Ovary (tissue), 9 donors: ENCODE results near the gene TRIM44. TPM values are rescaled to one million over a fixed set of nuclear protein-coding genes. Genes with fewer than 3 reads are reported as not detected.
"Not testable (repeated sequence)": the region's sequence is repeated elsewhere in the genome, so short reads cannot be mapped to it uniquely, and the experiment has no call there.

Experiments used
- DNase-seq, 5 donors: peaks; one replicate each; pipeline ENCODE4 v3.0.0-alpha.2; 2019 to 2020
- H3K27ac ChIP-seq, 2 donors: fragments of 200-600 bp; one replicate each; pipeline versions ENCODE4 v1.5.1 to v1.8.0; 2019 to 2022
- H3K27me3 ChIP-seq: fragments of 200-600 bp; one replicate; pipeline ENCODE4 v1.8.0; 2022
- H3K36me3 ChIP-seq: fragments of 200-600 bp; sonication (generic); one replicate; pipeline ENCODE4 v1.5.1; 2019
- H3K4me1 ChIP-seq: one replicate; pipeline ENCODE4 v1.8.1; 2013; ENCODE audit warnings: mild to moderate bottlenecking, moderate library complexity; ENCODE audit not compliant: insufficient read depth
- H3K4me3 ChIP-seq: fragments of 200-600 bp; sonication (generic); one replicate; pipeline ENCODE4 v1.5.1; 2017
- H3K9me3 ChIP-seq, 2 donors: fragments of 200-600 bp in 1 of 2; sonication (generic) in 1 of 2; one replicate each; pipeline versions ENCODE4 v1.5.1 to v1.8.1; 2013 to 2019; ENCODE audit warnings: mild to moderate bottlenecking in 1 of 2, moderate library complexity in 1 of 2
- EP300 ChIP-seq: sonication (generic); formaldehyde crosslinking; IDR thresholded peaks from one replicate; pipeline ENCODE4 v1.6.1; 2017; ENCODE audit warnings: antibody characterized with exemption
- POLR2A ChIP-seq: fragments of 450-650 bp; IDR thresholded peaks from one replicate; pipeline ENCODE4 v1.6.1; 2017; ENCODE audit warnings: antibody characterized with exemption, mild to moderate bottlenecking, moderate library complexity
- WGBS, 3 donors: extraction: QIAGEN DNeasy Blood & Tissue Kit in 1 of 3; methylation state at CpG; one replicate each; pipeline versions ENCODE4 v1.1.5 to v1.1.7; 2013 to 2017; 5-methylcytosine and 5-hydroxymethylcytosine counted together
- intact Hi-C, 4 donors: fragments of 100-400 bp; cut with DNase I; formaldehyde crosslinking; loops; one replicate each; pipeline versions ENCODE4 v1.11.0 to v1.15.1; 2022 to 2023
- polyA plus RNA-seq, 2 donors: library from polyadenylated mRNA; stranded (reverse); fragments of 200-250 nt in 1 of 2; fragments of 350-450 nt in 1 of 2; fragmentation: Illumina TruSeq in 1 of 2; extraction: RNeasy Lipid Tissue Mini Kit (QIAGEN cat#74804) in 1 of 2; gene quantifications; one replicate each; pipeline ENCODE4 v1.2.3, GENCODE V29; 2013 to 2014
- total RNA-seq, 7 donors: library from RNA; depleted of rRNA in 2 of 7; stranded (reverse); fragments of >200 nt in 2 of 7; fragmentation: NEBNext Ultra II Directional in 3 of 7; extraction: Animal tissue kit (Norgen Biotek cat#: 25700) in 3 of 7; gene quantifications; one replicate each; pipeline versions ENCODE4 v1.1.0 to v1.2.4, GENCODE V29; 2016 to 2023
- TF ChIP-seq, protein P1 (sequence below), 3 donors: fragments of 450-650 bp in 2 of 3; fragments of 200-600 bp in 1 of 3; IDR thresholded peaks; one replicate each; pipeline versions ENCODE4 v1.5.1 to v1.8.0; 2016 to 2022; ENCODE audit warnings: antibody characterized with exemption in 3 of 3, mild to moderate bottlenecking in 1 of 3
- donor health status: DM: no; HTN: no; CAD: no; lungs with moderate emphysema.
- donor health status: DM: no; HTN: no; CAD: no.
- donor health status: Bipolar disorder and iron deficiency.
- donor health status: DM: yes; HTN: yes; CAD: no.
- donor health status: DM: no; HTN: no; CAD: no.
- donor health status: DM: yes; HTN: yes; CAD: no.

The TRIM44 gene
- total and polyA plus RNA-seq, 9 donors, result 9.9 to 54.6 (median 45.7) TPM

DNA sequence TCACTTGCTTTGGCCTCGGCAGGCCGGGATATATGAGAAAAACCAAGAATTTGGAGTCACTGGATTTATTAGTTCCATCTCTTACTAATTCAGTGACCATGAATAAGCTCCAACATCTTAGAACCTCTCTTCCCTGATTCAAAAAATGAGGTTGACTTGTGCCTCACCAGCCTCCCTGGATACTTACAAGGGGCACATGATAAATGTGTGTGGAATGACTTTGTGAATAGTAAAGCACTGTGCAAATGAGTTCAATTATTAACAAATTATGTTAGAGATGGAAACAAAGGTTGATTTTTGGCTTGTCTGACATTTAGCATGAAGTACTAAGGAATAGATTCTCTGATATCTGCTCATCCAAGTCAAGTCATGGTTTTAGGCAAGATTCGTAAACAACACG, 104.1 kb downstream of the TRIM44 start:
- H3K27ac ChIP-seq, result no peak overlapping the region
- H3K9me3 ChIP-seq, result no peaks in the 10 kb centered on the region
- no peak overlapping the region for H3K4me3 ChIP-seq
- H3K36me3 ChIP-seq, result no peaks in the 10 kb centered on the region
- no peak for DNase-seq
- no peak for TF ChIP-seq POLR2A
- TF ChIP-seq, protein P1, sequence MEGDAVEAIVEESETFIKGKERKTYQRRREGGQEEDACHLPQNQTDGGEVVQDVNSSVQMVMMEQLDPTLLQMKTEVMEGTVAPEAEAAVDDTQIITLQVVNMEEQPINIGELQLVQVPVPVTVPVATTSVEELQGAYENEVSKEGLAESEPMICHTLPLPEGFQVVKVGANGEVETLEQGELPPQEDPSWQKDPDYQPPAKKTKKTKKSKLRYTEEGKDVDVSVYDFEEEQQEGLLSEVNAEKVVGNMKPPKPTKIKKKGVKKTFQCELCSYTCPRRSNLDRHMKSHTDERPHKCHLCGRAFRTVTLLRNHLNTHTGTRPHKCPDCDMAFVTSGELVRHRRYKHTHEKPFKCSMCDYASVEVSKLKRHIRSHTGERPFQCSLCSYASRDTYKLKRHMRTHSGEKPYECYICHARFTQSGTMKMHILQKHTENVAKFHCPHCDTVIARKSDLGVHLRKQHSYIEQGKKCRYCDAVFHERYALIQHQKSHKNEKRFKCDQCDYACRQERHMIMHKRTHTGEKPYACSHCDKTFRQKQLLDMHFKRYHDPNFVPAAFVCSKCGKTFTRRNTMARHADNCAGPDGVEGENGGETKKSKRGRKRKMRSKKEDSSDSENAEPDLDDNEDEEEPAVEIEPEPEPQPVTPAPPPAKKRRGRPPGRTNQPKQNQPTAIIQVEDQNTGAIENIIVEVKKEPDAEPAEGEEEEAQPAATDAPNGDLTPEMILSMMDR (IDR thresholded peaks at IDR 0.05), result no peak
- TF ChIP-seq EP300, result no peak
- intact Hi-C loops, result no loop called here
- H3K4me1 ChIP-seq, result peaks cover 8% of the 10 kb centered on the region
- H3K27me3 ChIP-seq, result no peaks in the 10 kb centered on the region
- 91 to 92% (median 91%) methylated on average over 4 of the region's 4 CpGs for WGBS, 3 donors

DNA sequence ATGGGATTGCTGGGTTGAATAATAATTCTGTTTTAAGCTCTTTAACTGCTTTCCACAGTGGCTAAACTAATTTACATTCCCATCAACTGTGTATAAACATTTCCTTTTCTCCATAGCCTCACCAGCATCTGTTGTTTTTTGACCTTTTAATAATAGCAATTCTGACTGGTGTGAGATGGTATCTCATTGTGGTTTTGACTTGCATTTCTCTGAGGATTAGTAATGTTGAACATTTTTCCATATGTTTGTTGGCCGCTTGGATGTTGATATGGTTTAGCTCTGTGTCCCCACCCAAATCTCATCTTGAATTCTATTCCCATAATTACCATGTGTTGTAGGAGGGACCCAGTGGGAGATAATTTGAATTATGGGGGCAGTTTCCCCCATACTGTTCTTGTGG, 107.8 kb downstream of the TRIM44 start:
- DNase-seq, H3K27ac ChIP-seq, intact Hi-C loops, H3K4me3 ChIP-seq, H3K27me3 ChIP-seq, H3K9me3 ChIP-seq, H3K4me1 ChIP-seq, H3K36me3 ChIP-seq: not testable (repeated sequence)
- WGBS, 3 donors, result 84 to 95% (median 89%) methylated on average over 1 of the region's 1 CpG

DNA sequence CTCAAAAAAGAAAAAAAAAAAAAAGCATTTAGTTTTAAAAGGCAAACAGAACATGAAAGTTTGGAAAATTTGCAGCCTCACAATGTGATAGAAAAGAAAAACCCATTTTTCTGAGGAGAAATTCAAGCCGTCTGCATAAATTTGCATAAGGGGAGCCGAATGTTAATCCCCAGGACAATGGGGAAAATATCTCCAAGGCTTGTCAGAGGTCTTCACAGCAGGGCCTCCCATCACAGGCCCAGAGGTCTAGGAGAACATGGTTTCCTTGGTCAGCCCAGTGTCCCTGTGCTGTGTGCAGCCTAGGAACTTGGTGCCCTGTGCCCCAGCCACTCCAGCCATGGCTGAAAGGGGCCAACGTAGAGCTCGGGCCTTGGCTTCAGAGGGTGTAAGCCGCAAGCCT, 109.1 kb downstream of the TRIM44 start:
- TF ChIP-seq, protein P1 (IDR thresholded peaks at IDR 0.05), result no peak
- no peak for TF ChIP-seq EP300
- no peak for TF ChIP-seq POLR2A
- no peak overlapping the region for H3K4me3 ChIP-seq
- H3K27ac ChIP-seq, result no peak overlapping the region
- no peaks in the 10 kb centered on the region for H3K36me3 ChIP-seq
- H3K9me3 ChIP-seq, result no peaks in the 10 kb centered on the region
- H3K4me1 ChIP-seq, result peaks cover 1% of the 10 kb centered on the region
- WGBS, 3 donors, result 96 to 100% (median 99%) methylated on average over 5 of the region's 5 CpGs
- DNase-seq, result no peak
- intact Hi-C loops, result no loop called here
- H3K27me3 ChIP-seq, result no peaks in the 10 kb centered on the region

DNA sequence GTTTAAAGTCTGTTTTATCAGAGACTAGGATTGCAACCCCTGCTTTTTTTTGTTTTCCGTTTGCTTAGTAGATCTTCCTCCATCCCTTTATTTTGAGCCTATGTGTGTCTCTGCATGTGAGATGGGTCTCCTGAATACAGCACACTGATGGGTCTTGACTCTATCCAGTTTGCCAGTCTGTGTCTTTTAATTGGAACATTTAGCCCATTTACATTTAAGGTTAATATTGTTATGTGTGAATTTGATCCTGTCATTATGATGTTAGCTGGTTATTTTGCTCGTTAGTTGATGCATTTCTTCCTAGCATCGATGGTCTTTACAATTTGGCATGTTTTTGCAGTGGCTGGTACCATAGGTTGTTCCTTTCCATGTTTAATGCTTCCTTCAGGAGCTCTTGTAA, 114.7 kb downstream of the TRIM44 start:
- not testable (repeated sequence) for H3K4me3 ChIP-seq, DNase-seq, H3K27ac ChIP-seq, H3K9me3 ChIP-seq, H3K36me3 ChIP-seq, H3K4me1 ChIP-seq, H3K27me3 ChIP-seq
- intact Hi-C loops, result loop anchor here in 1 of 4 donors (5.0 kb wide), 1 partner anchor 850 kb away; no protein-coding TSS in a partner anchor
- 90 to 96% (median 93%) methylated on average over 3 of the region's 3 CpGs for WGBS, 3 donors

DNA sequence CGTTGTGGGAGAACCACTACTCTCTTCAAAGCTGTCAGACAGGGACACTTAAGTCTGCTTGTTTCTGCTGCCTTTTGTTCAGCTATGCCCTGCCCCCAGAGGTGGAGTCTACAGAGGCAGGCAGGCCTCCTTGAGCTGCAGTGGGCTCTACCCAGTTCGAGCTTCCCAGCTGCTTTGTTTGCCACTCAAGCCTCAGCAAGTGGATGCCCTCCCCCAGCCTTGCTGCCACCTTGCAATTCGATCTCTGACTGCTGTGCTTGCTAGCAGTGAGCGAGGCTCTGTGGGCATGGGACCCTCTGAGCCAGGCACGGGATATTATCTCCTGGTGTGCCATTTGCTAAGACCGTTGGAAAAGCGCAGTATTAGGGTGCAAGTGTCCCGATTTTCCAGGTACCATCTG, 116.4 kb downstream of the TRIM44 start:
- H3K27ac ChIP-seq, H3K4me1 ChIP-seq, DNase-seq, H3K4me3 ChIP-seq, H3K9me3 ChIP-seq, H3K36me3 ChIP-seq, H3K27me3 ChIP-seq: not testable (repeated sequence)
- intact Hi-C loops, result loop anchor here in 1 of 4 donors (5.0 kb wide), 1 partner anchor 848 kb away; no protein-coding TSS in a partner anchor
- 95 to 98% (median 95%) methylated on average over 8 of the region's 8 CpGs for WGBS, 3 donors

DNA sequence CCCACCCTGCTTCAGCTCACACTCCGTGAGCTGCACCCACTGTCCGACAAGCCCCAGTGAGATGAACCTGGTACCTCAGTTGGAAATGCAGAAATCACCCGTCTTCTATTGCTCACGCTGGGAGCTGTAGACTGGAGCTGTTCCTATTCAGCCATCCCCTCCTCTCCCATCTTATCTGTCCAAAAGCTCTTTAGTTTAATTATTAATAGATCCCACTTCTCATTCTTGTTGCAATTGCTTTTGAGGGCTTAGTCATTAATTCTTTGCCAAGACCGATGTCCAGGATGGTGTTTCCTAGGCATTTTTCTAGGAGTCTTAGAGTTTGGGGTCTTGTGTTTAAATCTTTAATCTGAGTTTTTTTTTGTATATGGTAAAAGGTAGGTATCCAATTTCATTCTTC, 116.8 kb downstream of the TRIM44 start:
- no peak for DNase-seq
- intact Hi-C loops, result loop anchor here in 1 of 4 donors (5.0 kb wide), 1 partner anchor 848 kb away; no protein-coding TSS in a partner anchor

More for the DNA sequence above, 116.8 kb downstream of the TRIM44 start:
- Histone ChIP-seq H3K9me3 (no peaks in the 10 kb centered on the region), H3K4me3 (no peak overlapping the region), H3K27me3 (no peaks in the 10 kb centered on the region), H3K4me1 (peaks cover 6% of the 10 kb centered on the region), H3K27ac (no peak overlapping the region), H3K36me3 (no peaks in the 10 kb centered on the region)
- TF ChIP-seq POLR2A (no peak), EP300 (no peak)
- TF ChIP-seq, protein P1 (IDR thresholded peaks at IDR 0.05), result no peak
- 96 to 100% (median 99%) methylated on average over 5 of the region's 5 CpGs for WGBS, 3 donors
